Suprapubic skin (tissue), 3 donors: Measurements from ENCODE around the gene GSG1.

Experiments used
- CTCF ChIP-seq, 2 donors: fragments of 200-600 bp in 1 of 2; fragments of 450-650 bp in 1 of 2; sonication (generic) in 1 of 2; IDR thresholded peaks; one replicate each; pipeline ENCODE4 v1.5.1; 2016 to 2019; ENCODE audit warnings: antibody characterized with exemption in 2 of 2, mild to moderate bottlenecking in 1 of 2, moderate library complexity in 1 of 2
- EP300 ChIP-seq: sonication (generic); formaldehyde crosslinking; IDR thresholded peaks from one replicate; pipeline ENCODE4 v1.6.1; 2017; ENCODE audit warnings: antibody characterized with exemption
- POLR2A ChIP-seq, 2 donors: fragments of 450-650 bp; IDR thresholded peaks; one replicate each; pipeline ENCODE4 v1.6.1; 2017; ENCODE audit warnings: antibody characterized with exemption in 2 of 2, mild to moderate bottlenecking in 2 of 2, moderate library complexity in 2 of 2

- no peak for TF ChIP-seq CTCF (IDR thresholded peaks at IDR 0.05)
- TF ChIP-seq POLR2A (IDR thresholded peaks at IDR 0.05), result no peak
- no peak for TF ChIP-seq EP300
Measured at GRCh38 chr12:13133886-13134285, 30.4 kb upstream of the GSG1 start.
